ENCODE data around the gene PATJ.

The PATJ gene

DNA sequence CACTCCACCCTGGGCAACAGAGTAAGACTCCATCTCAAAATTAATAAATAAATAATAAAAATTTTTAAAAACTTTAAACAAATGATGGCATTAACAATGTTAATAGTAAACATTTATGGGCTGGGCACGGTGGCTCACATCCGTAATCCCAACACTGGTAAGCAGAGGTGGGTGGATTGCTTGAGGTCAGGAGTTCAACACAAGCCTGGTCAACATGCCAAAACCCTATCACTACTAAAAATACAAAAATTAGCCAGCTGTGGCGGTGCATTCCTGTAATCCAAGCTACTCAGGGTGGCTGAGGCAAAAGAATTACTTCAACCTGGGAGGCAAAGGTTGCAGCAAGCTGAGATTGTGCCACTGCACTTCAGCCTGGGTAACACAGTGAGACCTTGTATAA is 443.4 kb downstream of the PATJ start:
- no peak for TF ChIP-seq SNAI2 (CRISPR knock-in tag; IDR thresholded peaks at IDR 0.05)
- TF ChIP-seq, protein P1, sequence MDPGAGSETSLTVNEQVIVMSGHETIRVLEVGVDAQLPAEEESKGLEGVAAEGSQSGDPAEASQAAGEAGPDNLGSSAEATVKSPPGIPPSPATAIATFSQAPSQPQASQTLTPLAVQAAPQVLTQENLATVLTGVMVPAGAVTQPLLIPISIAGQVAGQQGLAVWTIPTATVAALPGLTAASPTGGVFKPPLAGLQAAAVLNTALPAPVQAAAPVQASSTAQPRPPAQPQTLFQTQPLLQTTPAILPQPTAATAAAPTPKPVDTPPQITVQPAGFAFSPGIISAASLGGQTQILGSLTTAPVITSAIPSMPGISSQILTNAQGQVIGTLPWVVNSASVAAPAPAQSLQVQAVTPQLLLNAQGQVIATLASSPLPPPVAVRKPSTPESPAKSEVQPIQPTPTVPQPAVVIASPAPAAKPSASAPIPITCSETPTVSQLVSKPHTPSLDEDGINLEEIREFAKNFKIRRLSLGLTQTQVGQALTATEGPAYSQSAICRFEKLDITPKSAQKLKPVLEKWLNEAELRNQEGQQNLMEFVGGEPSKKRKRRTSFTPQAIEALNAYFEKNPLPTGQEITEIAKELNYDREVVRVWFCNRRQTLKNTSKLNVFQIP (CRISPR knock-in tag; IDR thresholded peaks at IDR 0.05; ENCODE audit: borderline replicate concordance, low read depth): no peak
- TF ChIP-seq, protein P2, sequence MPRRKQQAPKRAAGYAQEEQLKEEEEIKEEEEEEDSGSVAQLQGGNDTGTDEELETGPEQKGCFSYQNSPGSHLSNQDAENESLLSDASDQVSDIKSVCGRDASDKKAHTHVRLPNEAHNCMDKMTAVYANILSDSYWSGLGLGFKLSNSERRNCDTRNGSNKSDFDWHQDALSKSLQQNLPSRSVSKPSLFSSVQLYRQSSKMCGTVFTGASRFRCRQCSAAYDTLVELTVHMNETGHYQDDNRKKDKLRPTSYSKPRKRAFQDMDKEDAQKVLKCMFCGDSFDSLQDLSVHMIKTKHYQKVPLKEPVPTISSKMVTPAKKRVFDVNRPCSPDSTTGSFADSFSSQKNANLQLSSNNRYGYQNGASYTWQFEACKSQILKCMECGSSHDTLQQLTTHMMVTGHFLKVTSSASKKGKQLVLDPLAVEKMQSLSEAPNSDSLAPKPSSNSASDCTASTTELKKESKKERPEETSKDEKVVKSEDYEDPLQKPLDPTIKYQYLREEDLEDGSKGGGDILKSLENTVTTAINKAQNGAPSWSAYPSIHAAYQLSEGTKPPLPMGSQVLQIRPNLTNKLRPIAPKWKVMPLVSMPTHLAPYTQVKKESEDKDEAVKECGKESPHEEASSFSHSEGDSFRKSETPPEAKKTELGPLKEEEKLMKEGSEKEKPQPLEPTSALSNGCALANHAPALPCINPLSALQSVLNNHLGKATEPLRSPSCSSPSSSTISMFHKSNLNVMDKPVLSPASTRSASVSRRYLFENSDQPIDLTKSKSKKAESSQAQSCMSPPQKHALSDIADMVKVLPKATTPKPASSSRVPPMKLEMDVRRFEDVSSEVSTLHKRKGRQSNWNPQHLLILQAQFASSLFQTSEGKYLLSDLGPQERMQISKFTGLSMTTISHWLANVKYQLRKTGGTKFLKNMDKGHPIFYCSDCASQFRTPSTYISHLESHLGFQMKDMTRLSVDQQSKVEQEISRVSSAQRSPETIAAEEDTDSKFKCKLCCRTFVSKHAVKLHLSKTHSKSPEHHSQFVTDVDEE (CRISPR knock-in tag; IDR thresholded peaks at IDR 0.05): no peak
- TF ChIP-seq, protein P3, sequence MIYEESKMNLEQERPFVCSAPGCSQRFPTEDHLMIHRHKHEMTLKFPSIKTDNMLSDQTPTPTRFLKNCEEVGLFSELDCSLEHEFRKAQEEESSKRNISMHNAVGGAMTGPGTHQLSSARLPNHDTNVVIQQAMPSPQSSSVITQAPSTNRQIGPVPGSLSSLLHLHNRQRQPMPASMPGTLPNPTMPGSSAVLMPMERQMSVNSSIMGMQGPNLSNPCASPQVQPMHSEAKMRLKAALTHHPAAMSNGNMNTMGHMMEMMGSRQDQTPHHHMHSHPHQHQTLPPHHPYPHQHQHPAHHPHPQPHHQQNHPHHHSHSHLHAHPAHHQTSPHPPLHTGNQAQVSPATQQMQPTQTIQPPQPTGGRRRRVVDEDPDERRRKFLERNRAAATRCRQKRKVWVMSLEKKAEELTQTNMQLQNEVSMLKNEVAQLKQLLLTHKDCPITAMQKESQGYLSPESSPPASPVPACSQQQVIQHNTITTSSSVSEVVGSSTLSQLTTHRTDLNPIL (CRISPR knock-in tag; IDR thresholded peaks at IDR 0.05; ENCODE audit: low read depth): no peak
- TF ChIP-seq TCF4 (CRISPR knock-in tag; IDR thresholded peaks at IDR 0.05; ENCODE audit: borderline replicate concordance): no peak
- TF ChIP-seq PPARA (CRISPR knock-in tag; IDR thresholded peaks at IDR 0.05; ENCODE audit: borderline replicate concordance): no peak
- no peak for ATAC-seq

DNA sequence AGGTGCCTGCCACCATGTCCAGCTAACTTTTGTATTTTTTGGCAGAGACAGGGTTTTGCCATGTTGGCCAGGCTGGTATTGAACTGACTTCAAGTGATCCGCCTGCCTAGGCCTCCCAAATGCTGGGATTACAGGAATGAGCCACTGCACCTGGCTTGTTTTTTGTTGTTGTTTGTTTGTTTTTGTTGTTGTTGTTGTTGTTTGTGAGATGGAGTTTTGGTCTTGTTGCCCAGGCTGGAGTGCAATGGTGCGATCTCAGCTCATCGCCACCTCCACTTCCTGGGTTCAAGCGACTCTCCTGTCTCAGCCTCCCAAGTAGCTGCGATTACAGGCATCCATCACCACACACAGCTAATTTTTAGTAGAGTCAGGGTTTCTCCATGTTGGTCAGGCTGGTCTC is 445.3 kb downstream of the PATJ start:
- no peak for ATAC-seq
- no peak for TF ChIP-seq ZNF70 (CRISPR knock-in tag; IDR thresholded peaks at IDR 0.05)
- TF ChIP-seq ZFP30 (CRISPR knock-in tag; IDR thresholded peaks at IDR 0.05): no peak
- no peak for TF ChIP-seq OSR1 (CRISPR knock-in tag; IDR thresholded peaks at IDR 0.05)
- TF ChIP-seq, protein P4, sequence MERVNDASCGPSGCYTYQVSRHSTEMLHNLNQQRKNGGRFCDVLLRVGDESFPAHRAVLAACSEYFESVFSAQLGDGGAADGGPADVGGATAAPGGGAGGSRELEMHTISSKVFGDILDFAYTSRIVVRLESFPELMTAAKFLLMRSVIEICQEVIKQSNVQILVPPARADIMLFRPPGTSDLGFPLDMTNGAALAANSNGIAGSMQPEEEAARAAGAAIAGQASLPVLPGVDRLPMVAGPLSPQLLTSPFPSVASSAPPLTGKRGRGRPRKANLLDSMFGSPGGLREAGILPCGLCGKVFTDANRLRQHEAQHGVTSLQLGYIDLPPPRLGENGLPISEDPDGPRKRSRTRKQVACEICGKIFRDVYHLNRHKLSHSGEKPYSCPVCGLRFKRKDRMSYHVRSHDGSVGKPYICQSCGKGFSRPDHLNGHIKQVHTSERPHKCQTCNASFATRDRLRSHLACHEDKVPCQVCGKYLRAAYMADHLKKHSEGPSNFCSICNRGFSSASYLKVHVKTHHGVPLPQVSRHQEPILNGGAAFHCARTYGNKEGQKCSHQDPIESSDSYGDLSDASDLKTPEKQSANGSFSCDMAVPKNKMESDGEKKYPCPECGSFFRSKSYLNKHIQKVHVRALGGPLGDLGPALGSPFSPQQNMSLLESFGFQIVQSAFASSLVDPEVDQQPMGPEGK (CRISPR knock-in tag; IDR thresholded peaks at IDR 0.05; ENCODE audit: borderline replicate concordance): no peak
- TF ChIP-seq PPARA (CRISPR knock-in tag; IDR thresholded peaks at IDR 0.05; ENCODE audit: borderline replicate concordance): no peak
- TF ChIP-seq ZFP3 (CRISPR knock-in tag; IDR thresholded peaks at IDR 0.05): no peak
- TF ChIP-seq, protein P2 (CRISPR knock-in tag; IDR thresholded peaks at IDR 0.05): no peak
- TF ChIP-seq ZNF8 (CRISPR knock-in tag; IDR thresholded peaks at IDR 0.05): no peak
- TF ChIP-seq, protein P3 (CRISPR knock-in tag; IDR thresholded peaks at IDR 0.05; ENCODE audit: low read depth): no peak
- no peak for TF ChIP-seq TCF4 (CRISPR knock-in tag; IDR thresholded peaks at IDR 0.05; ENCODE audit: borderline replicate concordance)
- no peak for TF ChIP-seq ESRRG (CRISPR knock-in tag; IDR thresholded peaks at IDR 0.05)
- no peak for TF ChIP-seq ISL1 (CRISPR knock-in tag; IDR thresholded peaks at IDR 0.05)
- TF ChIP-seq, protein P5, sequence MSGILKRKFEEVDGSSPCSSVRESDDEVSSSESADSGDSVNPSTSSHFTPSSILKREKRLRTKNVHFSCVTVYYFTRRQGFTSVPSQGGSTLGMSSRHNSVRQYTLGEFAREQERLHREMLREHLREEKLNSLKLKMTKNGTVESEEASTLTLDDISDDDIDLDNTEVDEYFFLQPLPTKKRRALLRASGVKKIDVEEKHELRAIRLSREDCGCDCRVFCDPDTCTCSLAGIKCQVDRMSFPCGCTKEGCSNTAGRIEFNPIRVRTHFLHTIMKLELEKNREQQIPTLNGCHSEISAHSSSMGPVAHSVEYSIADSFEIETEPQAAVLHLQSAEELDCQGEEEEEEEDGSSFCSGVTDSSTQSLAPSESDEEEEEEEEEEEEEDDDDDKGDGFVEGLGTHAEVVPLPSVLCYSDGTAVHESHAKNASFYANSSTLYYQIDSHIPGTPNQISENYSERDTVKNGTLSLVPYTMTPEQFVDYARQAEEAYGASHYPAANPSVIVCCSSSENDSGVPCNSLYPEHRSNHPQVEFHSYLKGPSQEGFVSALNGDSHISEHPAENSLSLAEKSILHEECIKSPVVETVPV (CRISPR knock-in tag; IDR thresholded peaks at IDR 0.05): no peak
- TF ChIP-seq ARNTL (CRISPR knock-in tag; IDR thresholded peaks at IDR 0.05; ENCODE audit: borderline replicate concordance, low read depth): no peak
- no peak for TF ChIP-seq TOX (CRISPR knock-in tag; IDR thresholded peaks at IDR 0.05; ENCODE audit: borderline replicate concordance)
- no peak for TF ChIP-seq ZC3H10 (CRISPR knock-in tag; IDR thresholded peaks at IDR 0.05)
- TF ChIP-seq GLIS3 (CRISPR knock-in tag; IDR thresholded peaks at IDR 0.05): no peak
- TF ChIP-seq CSDC2 (CRISPR knock-in tag; IDR thresholded peaks at IDR 0.05): no peak
- TF ChIP-seq, protein P1 (CRISPR knock-in tag; IDR thresholded peaks at IDR 0.05; ENCODE audit: borderline replicate concordance, low read depth): no peak
- TF ChIP-seq BACH2 (CRISPR knock-in tag; IDR thresholded peaks at IDR 0.05; ENCODE audit: borderline replicate concordance): no peak
